Mesothelial cell of epicardium (in vitro differentiated cells): ENCODE results near the gene ESRP2. TPM values are rescaled to one million over a fixed set of nuclear protein-coding genes. Genes with fewer than 3 reads are reported as not detected.

Source experiments
- DNase-seq, 2 experiments: peaks; one replicate each; pipeline ENCODE4 v3.0.0; 2021; ENCODE audit warnings: low spot score in 2 of 2; ENCODE audit not compliant: unreplicated experiment in 2 of 2
- H3K27ac Mint-ChIP-seq: 2 replicates; pipeline ENCODE4 v1.8.0; 2021; ENCODE audit warnings: mixed read lengths
- H3K27me3 Mint-ChIP-seq: 2 replicates; pipeline ENCODE4 v1.8.0; 2021; ENCODE audit warnings: low read depth, mixed read lengths
- H3K36me3 Mint-ChIP-seq: 2 replicates; pipeline ENCODE4 v1.8.0; 2021; ENCODE audit warnings: mixed read lengths
- H3K4me1 Mint-ChIP-seq: 2 replicates; pipeline ENCODE4 v1.8.0; 2021; ENCODE audit warnings: mixed read lengths
- H3K4me3 Mint-ChIP-seq: 2 replicates; pipeline ENCODE4 v1.8.0; 2021; ENCODE audit warnings: mild to moderate bottlenecking, moderate library complexity, mixed read lengths
- H3K9me3 Mint-ChIP-seq: 2 replicates; pipeline ENCODE4 v1.8.0; 2021; ENCODE audit warnings: mixed read lengths
- CTCF ChIP-seq: fragments of 200-600 bp; sonication (generic); IDR thresholded peaks from one replicate; pipeline ENCODE4 v1.5.0; 2021; ENCODE audit warnings: antibody characterized with exemption; ENCODE audit not compliant: unreplicated experiment
- total RNA-seq: library from RNA; stranded (reverse); gene quantifications from 3 replicates; pipeline ENCODE4 v1.2.1, GENCODE V29; 2021

Gene ESRP2
- total RNA-seq, 1 donor from 2014 or later: 34.7 TPM

GRCh38 chr16:68246666-68247065, 10.7 kb upstream of the ESRP2 start:
- no peaks in the 10 kb centered on the region for H3K27me3 Mint-ChIP-seq
- no peak for TF ChIP-seq CTCF
- H3K9me3 Mint-ChIP-seq: no peaks in the 10 kb centered on the region
- no peak overlapping the region for H3K27ac Mint-ChIP-seq
- H3K4me1 Mint-ChIP-seq: peaks cover 18% of the 10 kb centered on the region
- H3K4me3 Mint-ChIP-seq: peak overlapping the region; percentile 99
- peaks cover 9% of the 10 kb centered on the region for H3K36me3 Mint-ChIP-seq
- no peak for DNase-seq

- Mint-ChIP-seq H3K27ac (no peak overlapping the region), H3K4me1 (peaks cover 18% of the 10 kb centered on the region), H3K4me3 (peak overlapping the region; percentile 99), H3K36me3 (peaks cover 9% of the 10 kb centered on the region), H3K9me3 (no peaks in the 10 kb centered on the region), H3K27me3 (no peaks in the 10 kb centered on the region)
- no peak for DNase-seq
- TF ChIP-seq CTCF: no peak
These were observed 10.2 kb upstream of the ESRP2 start for GRCh38 chr16:68246121-68246520.

GRCh38 chr16:68244903-68245853, 9.3 kb upstream of the ESRP2 start, which contains the start of gene PLA2G15:
Gene PLA2G15, plus strand, starts transcription at chr16:68245373. Its CDS starts 54 bp downstream, at chr16:68245427.
- DNase-seq: peak; percentile 93 to 94
- Mint-ChIP-seq H3K27ac (peak within 1 kb of the TSS; percentile 88), H3K4me1 (peaks cover 18% of the 10 kb centered on the region), H3K36me3 (peaks cover 5% of the 10 kb centered on the region), H3K9me3 (no peaks in the 10 kb centered on the region), H3K4me3 (peak within 1 kb of the TSS; percentile 99), H3K27me3 (no peaks in the 10 kb centered on the region)
- no peak for TF ChIP-seq CTCF

- no peak for DNase-seq
- peaks cover 18% of the 10 kb centered on the region for H3K4me1 Mint-ChIP-seq
- H3K36me3 Mint-ChIP-seq: peaks cover 2% of the 10 kb centered on the region
- H3K27me3 Mint-ChIP-seq: no peaks in the 10 kb centered on the region
- H3K27ac Mint-ChIP-seq: no peak overlapping the region
- H3K4me3 Mint-ChIP-seq: peak overlapping the region; percentile 99
- TF ChIP-seq CTCF: no peak
- H3K9me3 Mint-ChIP-seq: no peaks in the 10 kb centered on the region
These were observed 8.6 kb upstream of the ESRP2 start for GRCh38 chr16:68244481-68244902.

GRCh38 chr16:68242926-68243858, 7.3 kb upstream of the ESRP2 start:
- H3K9me3 Mint-ChIP-seq: no peaks in the 10 kb centered on the region
- peaks cover 18% of the 10 kb centered on the region for H3K4me1 Mint-ChIP-seq
- peak overlapping the region; percentile 36 for H3K4me3 Mint-ChIP-seq
- H3K27me3 Mint-ChIP-seq: no peaks in the 10 kb centered on the region
- no peak overlapping the region for H3K27ac Mint-ChIP-seq
- H3K36me3 Mint-ChIP-seq: no peaks in the 10 kb centered on the region
- TF ChIP-seq CTCF: no peak
- DNase-seq: no peak
